Measurements from ENCODE around the gene COMT.

- TF ChIP-seq CTCF (IDR thresholded peaks at IDR 0.05) (no peak), POLR2A (IDR thresholded peaks at IDR 0.05) (no peak), POLR2AphosphoS5 (IDR thresholded peaks at IDR 0.05; ENCODE audit: insufficient read depth in 1 of 2, low read depth in 1 of 2) (peak in 1 of 2 donors; percentile 44)
Observed at GRCh38 chr22:19941365-19942082, at the start of gene COMT, which contains the start of gene TXNRD2.
